ENCODE measurements around the gene SSH2. TPM values are rescaled to one million over a fixed set of nuclear protein-coding genes. Genes with fewer than 3 reads are reported as not detected.

SSH2 gene
- total and polyA plus RNA-seq, 9 of the 15 experiments (the other 6 are each of a cell fraction or from before 2014, with no cell fraction given) = 3.9 to 16.1 (median 10.2) TPM

DNA sequence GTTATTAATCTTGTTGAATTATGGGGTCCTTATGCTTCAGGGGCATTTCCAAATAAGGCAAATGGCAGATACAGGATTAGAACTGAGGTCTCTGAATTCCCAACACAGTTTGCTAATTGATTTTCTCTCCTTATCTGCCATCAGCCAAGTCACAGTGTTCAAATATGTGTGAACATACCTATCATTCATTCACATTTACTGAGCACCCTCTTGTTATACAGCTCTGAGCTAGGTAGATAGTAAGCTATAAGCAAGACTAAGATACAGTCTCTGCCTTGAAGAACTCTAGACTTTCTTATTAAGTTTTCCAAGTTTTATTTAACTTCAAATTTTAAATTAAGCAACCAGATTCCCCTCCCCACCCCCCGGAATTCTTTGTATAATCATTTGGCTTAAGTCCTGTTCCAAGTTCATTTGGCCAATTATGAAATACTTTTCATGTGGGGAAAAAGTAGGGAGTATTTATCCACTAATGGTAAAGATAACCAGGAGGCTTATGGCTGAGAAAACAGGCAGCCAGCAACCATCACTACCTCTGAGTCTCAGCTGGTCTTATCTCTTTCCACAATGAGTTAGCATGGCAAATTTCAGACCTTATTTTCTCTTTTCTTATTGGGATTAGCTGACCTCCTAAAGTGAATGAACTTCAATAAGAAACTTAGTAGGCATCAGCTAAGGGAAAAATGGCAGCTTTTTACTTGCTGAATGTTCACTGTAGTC lies 275.9 kb downstream of the SSH2 start (continued):
- TF ChIP-seq REST (IDR thresholded peaks at IDR 0.05; ENCODE audit: borderline replicate concordance) (no peak), REST (CRISPR knock-in tag; IDR thresholded peaks at IDR 0.05; ENCODE audit: low read depth) (no peak), RBM17 (IDR thresholded peaks at IDR 0.05; ENCODE audit: borderline replicate concordance, low read depth, low read length) (no peak), RUNX1 (IDR thresholded peaks at IDR 0.05; ENCODE audit: low read depth) (no peak), CCAR2 (IDR thresholded peaks at IDR 0.05; ENCODE audit: low read depth, low read length) (no peak), NFXL1 (CRISPR knock-in tag; IDR thresholded peaks at IDR 0.05) (no peak), STAT5B (CRISPR knock-in tag; IDR thresholded peaks at IDR 0.05) (no peak), TBP (optimal IDR thresholded peaks at IDR 0.05; ENCODE audit: low read depth, low read length) (no peak), NUFIP1 (IDR thresholded peaks at IDR 0.05; ENCODE audit: partially characterized antibody) (no peak), ATF7 (IDR thresholded peaks at IDR 0.05) (no peak), ASH1L (IDR thresholded peaks at IDR 0.05; ENCODE audit: borderline replicate concordance, low read depth, partially characterized antibody) (no peak), ZNF3 (CRISPR knock-in tag; IDR thresholded peaks at IDR 0.05) (no peak), BRCA1 (IDR thresholded peaks at IDR 0.05) (no peak), BRCA1 (CRISPR knock-in tag; IDR thresholded peaks at IDR 0.05) (no peak), ILK (tag; IDR thresholded peaks at IDR 0.05; ENCODE audit: borderline replicate concordance, low read depth) (no peak)
- TF ChIP-seq, protein P1, sequence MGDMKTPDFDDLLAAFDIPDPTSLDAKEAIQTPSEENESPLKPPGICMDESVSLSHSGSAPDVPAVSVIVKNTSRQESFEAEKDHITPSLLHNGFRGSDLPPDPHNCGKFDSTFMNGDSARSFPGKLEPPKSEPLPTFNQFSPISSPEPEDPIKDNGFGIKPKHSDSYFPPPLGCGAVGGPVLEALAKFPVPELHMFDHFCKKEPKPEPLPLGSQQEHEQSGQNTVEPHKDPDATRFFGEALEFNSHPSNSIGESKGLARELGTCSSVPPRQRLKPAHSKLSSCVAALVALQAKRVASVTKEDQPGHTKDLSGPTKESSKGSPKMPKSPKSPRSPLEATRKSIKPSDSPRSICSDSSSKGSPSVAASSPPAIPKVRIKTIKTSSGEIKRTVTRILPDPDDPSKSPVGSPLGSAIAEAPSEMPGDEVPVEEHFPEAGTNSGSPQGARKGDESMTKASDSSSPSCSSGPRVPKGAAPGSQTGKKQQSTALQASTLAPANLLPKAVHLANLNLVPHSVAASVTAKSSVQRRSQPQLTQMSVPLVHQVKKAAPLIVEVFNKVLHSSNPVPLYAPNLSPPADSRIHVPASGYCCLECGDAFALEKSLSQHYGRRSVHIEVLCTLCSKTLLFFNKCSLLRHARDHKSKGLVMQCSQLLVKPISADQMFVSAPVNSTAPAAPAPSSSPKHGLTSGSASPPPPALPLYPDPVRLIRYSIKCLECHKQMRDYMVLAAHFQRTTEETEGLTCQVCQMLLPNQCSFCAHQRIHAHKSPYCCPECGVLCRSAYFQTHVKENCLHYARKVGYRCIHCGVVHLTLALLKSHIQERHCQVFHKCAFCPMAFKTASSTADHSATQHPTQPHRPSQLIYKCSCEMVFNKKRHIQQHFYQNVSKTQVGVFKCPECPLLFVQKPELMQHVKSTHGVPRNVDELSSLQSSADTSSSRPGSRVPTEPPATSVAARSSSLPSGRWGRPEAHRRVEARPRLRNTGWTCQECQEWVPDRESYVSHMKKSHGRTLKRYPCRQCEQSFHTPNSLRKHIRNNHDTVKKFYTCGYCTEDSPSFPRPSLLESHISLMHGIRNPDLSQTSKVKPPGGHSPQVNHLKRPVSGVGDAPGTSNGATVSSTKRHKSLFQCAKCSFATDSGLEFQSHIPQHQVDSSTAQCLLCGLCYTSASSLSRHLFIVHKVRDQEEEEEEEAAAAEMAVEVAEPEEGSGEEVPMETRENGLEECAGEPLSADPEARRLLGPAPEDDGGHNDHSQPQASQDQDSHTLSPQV (IDR thresholded peaks at IDR 0.05) = peak; percentile 53; the same call in 1 of the 2 replicates
